ENCODE results near the gene CX3CL1.
"Not testable (repeated sequence)": the region's sequence is repeated elsewhere in the genome, so short reads cannot be mapped to it uniquely, and the experiment has no call there.

The CX3CL1 gene

DNA sequence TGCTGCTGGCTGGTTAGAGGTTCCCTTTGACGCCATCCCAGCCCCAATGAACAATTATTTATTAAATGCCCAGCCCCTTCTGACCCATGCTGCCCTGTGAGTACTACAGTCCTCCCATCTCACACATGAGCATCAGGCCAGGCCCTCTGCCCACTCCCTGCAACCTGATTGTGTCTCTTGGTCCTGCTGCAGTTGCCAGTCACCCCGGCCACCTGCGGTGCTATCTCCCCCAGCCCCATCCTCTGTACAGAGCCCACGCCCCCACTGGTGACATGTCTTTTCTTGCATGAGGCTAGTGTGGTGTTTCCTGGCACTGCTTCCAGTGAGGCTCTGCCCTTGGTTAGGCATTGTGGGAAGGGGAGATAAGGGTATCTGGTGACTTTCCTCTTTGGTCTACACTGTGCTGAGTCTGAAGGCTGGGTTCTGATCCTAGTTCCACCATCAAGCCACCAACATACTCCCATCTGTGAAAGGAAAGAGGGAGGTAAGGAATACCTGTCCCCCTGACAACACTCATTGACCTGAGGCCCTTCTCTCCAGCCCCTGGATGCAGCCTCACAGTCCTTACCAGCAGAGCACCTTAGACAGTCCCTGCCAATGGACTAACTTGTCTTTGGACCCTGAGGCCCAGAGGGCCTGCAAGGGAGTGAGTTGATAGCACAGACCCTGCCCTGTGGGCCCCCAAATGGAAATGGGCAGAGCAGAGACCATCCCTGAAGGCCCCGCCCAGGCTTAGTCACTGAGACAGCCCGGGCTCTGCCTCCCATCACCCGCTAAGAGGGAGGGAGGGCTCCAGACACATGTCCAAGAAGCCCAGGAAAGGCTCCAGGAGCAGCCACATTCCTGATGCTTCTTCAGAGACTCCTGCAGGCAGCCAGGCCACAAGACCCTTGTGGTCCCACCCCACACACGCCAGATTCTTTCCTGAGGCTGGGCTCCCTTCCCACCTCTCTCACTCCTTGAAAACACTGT is 11.3 kb downstream of the CX3CL1 start:
- no peak for DNase-seq

DNA sequence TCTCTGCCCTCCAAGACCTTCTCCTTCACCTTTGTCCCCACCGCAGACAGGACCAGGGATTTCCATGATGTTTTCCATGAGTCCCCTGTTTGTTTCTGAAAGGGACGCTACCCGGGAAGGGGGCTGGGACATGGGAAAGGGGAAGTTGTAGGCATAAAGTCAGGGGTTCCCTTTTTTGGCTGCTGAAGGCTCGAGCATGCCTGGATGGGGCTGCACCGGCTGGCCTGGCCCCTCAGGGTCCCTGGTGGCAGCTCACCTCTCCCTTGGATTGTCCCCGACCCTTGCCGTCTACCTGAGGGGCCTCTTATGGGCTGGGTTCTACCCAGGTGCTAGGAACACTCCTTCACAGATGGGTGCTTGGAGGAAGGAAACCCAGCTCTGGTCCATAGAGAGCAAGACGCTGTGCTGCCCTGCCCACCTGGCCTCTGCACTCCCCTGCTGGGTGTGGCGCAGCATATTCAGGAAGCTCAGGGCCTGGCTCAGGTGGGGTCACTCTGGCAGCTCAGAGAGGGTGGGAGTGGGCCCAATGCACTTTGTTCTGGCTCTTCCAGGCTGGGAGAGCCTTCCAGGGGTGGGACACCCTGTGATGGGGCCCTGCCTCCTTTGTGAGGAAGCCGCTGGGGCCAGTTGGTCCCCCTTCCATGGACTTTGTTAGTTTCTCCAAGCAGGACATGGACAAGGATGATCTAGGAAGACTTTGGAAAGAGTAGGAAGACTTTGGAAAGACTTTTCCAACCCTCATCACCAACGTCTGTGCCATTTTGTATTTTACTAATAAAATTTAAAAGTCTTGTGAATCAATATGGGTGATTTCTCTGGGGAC is 12.2 kb downstream of the CX3CL1 start:
- DNase-seq: no peak

DNA sequence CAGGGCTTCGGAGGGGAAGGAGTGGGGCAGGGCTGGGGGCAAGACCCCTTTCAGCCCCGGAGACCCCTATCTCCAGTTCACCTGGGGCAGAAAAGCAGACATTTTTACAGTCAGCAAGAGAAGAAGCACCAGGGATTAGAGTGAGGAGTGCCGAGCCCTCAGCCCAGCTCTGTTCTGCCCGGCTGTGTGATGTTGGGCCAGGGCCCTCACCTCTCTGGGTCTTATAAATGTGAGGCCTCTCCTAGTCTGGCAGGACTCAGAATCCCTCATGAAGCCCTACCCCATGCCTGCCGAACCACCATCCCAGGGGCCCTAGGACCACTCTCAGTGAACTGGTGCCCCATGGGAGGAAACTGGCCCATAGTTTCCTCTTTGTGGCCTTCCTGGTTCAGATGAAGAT is 12.8 kb downstream of the CX3CL1 start:
- no peak for DNase-seq

DNA sequence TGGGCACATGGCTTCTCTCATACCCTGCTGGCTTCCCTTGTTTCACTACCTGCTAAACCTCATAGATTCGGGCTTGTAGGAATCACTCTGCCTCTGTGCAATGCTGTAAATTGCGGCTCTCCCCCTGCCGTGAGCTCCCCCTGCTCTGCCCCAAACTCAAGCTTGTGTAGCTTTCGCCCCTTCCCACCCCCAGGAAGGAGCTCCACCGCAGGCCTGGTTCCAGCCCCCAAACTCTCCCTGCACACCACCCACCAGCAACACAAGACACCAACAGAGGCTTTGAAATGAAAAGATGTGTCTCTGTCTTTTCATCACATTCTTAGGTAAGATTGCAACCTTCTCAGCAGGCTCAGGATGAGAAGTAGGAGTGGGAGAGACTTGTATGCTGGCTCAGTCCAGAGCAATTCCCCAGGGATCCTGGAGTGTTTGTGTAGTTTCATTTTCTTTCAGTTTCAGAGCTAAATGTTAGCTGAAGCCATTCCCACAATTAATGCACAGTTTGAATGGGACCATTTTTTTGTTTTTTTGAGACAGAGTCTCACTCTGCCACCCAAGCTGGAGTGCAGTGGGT is 14.2 kb downstream of the CX3CL1 start:
- no peak for DNase-seq

DNA sequence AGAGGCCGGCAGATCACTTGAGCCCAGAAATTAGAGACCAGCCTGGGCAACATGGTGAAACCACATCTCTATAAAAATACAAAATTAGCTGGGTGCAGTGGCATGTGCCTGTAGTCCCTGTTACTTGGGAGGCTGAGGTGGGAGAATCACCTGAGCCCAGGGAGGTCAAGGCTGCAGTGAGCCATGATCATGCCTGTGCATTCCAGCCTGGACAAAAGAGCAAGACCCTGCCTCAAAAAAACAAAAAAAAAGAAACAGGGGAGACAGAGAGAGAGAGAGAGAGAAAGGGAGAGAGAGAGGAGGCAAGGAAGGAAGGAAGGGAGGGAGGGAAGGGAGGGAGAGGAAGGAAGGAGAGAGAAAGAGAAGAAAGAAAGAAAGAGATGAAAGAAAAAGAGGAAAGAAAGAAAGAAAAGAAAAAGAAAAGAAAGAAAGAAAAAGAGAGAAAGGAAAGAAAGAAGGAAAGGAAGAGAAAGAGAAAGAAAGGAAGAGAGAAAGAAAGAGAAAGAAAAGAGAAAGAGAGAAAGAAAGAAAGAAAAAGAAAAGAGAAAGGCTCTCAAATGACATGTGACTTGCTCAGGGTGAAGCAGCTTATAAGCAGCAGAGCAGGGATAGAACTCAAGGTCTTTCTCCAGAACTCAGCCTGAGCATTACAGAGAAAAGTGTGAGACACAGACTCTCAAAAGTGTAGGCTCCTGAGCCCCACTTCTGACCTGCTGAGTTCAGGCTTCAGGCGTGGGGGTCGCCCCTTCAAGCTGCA is 15.5 kb downstream of the CX3CL1 start:
- DNase-seq: no peak

DNA sequence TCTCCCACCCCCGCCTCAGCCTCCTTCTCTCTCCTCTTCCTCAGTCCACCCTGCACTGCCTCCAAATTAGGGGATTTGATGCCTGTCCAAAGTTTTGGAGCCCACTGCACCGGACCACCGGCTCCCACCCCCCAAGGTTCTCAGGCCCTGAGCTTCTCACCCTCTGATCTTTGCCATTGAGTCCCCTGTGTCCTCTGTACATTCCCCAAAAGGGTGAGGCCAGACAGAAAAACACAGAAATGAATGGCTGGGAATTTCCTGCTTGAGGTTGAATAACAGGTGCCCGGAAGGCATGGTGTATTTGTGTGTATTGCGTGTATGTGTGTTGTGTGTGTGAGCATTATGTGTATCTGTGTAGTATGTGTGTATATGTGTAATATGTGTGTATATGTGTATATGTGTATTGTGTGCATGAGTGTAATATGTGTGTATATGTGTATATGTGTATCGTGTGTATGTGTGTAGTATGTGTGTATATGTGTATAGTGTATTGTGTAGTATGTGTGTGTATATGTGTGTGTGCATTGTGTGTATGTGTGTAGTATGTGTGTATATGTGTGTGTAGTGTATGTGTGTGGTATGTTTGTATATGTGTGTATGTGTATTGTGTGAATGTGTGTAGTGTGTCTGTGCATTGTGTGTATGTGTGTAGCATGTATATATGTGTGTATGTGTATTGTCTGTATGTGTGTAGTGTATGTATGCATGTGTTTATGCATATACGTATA is 16.2 kb downstream of the CX3CL1 start:
- no peak for DNase-seq

DNA sequence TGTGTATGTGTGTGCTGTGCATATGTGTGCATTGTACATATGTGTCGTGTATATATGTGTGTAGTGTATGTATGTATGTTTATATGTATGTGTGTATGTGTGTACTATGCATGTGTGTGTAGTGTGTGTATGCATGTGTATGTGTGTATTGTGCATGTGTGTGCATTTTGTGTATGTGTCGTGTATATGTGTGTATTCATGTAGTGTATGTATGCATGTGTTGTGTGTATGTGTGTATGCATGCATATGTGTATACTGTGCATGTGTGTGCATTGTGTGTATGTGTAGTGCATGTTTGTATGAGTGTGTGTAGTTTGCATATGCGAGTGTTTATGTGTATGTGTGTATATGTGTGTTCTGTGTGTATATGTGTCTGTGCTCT is 16.8 kb downstream of the CX3CL1 start:
- DNase-seq: no peak

DNA sequence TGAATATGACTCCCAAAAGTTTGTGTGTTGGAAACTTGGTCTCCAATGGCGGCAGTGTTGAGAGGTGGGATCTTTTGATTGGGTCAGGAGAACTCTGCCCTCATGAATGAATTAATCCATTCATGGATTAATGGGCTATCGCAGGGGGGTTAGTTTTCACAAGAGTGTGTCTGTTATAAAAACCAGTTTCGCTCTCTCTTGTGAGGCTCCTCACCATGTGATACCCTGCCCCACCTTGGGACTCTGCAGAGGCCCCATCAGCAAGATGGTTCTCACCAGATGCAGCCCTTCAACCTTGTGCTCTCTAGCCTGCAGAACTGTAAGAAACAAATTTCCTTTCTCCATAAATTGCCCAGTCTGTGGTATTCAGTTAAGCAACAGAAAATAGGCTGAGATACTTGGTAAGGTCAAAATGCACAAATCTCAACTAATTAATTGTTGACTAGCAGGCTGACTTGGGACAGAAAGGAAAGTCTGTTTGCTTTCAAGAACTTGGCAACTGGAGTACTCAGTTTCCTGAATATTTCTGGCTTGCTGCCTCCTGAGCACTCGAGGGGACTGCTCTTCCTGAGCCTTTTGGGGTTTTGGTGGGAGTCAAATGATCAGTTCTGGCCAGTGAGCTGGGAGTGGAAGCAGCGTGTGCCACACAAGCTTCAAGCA is 18.5 kb downstream of the CX3CL1 start:
- DNase-seq: no peak

DNA sequence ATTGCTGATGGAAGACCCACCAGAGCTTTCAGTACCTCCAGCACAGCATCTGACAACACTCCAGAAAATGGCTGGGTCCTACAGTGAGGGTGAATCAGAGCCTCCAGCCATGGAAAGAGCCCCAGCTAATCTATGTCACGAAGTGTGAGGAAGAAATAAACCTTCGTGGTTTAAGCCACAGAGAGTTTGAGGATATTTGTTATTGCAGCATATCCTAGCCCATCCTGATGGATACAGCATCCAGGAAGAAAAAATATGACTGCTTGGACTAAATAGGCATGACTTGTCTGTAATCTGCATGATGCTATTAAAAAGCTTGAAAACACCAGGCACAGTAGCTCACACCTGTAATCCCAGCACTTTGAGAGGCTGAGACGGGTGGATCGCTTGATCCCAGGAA is 19.0 kb downstream of the CX3CL1 start:
- DNase-seq: no peak

DNA sequence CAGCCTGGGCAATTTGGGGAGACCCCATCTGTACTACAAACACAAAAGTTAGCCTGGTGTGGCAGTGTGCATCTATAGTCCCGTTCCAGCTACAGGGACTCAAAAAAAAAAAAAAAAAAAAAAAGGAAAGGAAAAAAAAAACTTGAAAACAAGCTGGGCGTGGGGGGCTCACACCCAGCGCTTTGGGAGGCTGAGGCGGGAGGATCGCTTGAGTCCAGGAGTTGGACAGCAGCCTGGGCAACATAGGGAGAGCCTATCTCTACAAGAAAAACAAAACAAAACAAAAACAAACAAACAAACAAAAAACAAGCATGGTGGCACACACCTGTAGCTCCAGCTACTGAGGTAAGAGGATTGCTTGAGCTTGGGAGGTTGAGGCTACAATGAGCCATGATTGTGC is 19.4 kb downstream of the CX3CL1 start:
- no peak for DNase-seq

DNA sequence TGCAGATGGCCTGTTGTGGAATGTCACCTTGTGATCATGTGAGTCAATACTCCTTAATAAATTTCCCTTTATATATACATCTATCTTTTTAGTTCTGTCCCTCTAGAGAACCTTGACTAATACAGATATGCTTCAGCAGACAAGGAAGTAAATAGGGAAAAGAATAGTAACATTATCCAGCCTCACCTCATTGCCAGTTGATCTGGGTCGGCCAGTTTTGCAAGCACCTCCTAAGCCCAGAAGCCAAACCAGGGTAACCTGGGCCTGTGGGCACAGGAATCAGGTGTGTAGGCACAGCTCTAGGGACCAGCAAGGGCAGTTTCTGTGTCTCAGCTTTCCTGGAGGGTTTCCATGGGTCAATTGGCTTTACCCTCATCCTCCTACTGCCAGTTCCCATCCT is 20.4 kb downstream of the CX3CL1 start:
- no peak for DNase-seq

DNA sequence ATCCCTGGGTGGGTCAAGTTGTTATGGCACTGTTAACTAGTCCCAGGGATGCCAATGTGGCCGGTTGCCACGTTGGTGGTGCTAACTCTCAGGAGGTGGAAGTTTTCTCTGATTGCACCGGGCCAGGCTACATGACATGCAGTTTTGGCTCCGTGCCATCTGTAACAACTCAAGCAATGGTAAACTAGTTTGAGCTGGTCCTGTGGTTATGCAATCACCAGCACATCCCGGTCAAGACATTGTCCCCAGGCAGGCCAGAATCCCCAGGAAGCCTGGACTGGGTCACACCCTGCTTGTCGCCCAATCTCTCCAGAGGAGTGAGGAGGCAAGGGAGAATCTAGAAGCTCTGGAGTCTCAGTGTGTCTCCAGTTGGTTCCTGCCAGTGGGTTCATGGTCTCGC is 22.2 kb downstream of the CX3CL1 start:
- DNase-seq: no peak

DNA sequence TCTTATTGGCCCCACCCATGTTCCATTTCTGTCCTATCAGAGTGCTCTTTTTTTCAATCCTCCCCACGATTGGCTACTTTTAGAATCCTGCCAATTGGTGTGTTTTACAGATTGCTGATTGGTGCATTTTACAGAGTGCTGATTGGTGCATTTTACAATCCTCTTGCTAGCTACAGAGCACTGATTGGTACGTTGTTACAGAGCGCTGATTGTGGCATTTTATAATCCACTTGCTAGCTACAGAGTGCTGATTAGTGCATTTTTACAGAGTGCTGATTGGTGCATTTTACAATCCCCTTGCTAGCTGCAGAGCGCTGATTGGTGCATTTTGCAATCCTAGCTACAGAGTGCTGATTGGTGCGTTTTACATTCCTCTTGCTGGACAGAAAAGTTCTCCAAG is 22.7 kb downstream of the CX3CL1 start:
- DNase-seq: no peak

DNA sequence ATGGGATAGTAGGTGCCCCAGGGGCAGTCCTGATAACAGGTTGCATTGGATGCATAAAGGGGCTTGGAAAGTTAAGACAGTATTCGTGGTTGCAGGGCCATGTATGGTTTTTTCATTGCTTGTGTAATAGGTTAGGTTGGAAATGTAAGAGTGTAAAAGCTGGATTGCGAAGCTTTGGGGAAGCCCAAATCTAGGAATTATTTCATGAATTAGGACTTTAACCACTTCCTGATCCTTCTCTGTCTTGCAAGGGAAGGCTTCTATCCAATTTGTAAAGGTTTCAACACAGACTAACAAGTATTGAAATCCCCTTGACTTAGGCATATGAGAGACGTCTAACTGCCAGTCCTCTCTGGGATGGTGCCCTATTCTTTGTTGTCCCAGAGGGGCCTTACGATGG is 24.5 kb downstream of the CX3CL1 start:
- no peak for DNase-seq

DNA sequence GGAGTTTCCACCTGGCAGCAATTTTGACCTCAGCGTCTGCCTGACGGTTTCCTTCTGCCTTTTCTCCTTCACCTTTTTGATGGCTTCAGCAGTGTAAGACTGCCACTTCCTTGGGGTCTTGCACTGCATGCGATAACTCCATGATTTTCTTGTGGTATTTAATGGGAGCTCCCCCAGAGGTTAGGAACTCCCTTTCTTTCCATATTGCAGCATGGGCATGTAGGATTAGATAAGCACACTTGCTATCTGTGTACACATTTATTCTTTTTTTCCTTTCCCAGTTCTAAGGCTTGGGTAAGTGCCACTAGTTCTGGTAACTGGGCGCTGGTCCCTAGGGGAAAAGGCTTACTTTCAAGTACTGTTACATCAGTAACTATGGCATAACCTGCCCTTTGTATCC is 25.2 kb downstream of the CX3CL1 start:
- not testable (repeated sequence) for DNase-seq

DNA sequence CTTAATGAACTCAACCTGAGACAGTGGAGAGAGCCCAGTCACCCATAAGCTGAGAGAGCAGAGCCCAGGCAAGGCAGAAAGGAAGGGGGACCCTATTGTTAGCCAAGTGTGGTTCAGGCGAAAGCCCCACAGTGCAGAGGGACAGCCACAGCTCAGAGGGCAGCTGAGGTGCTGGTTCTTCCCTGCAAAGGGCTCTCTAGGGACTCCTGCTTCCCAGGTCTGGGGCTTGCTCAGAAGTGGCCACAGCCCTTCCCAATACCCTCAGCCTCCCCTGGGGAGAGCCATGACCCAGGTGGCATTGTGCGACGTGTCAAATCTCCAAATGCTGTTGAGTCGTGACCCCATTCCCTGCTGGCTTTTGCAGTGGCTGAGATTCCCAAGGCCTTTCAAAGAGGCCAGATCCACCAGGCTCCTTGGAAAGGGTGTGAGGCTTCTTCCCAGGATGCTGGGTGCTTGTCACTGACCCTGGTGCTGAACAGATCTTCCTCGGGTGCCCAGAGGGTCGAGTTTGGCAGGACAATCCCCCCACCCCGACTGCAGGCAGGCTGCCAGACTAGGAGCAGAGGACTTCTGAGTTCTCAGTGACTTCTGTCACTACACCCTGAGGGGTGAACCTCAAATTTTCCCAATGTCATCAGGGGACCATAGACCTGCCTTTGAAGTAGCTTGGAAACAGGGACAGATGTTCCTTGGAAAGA is 29.8 kb downstream of the CX3CL1 start:
- DNase-seq: no peak

DNA sequence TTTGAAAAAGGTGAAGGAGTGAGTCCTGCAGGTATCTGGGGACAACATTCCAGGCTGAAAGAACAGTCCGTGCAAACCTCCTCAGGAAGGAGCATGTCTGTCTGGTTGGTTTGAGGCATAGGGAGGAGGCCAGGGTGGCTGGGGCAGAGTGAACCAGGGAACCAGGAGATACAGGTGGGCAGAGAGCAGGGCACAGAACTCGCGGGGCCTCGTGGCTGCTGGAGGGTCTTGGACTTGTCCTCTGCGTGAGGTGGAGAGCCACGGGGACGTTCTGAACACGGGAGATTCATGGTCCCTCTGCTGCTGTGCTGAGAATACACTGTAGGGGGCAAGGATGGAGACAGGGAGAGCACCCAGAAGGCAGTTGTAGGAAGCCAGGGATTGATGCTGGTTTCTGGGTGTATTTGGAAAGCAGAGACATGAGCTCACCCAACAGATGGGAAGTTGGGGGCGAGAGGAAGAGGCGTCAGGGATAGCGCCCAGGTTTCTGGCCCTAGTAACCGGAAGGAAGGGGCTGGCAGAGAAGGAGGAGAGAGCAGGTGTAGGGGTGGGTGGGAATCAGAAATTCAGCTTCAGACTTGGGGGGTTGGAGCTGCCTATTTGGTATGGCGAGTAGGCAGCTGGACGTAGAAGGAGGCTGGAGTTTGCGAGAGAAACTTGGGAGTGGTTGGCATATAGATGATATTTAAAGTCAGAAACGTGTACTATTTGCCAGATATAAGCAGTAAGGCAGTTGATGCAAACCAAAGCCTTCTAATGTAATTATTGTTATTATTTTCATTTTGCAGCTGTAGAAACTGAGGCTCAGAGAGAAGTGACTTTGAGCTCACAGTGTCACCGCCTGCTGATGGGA is 31.9 kb downstream of the CX3CL1 start, which contains the start of gene CCL17:
Gene CCL17 (plus strand): TSS at position 803 of the 853 bp plus-strand sequence. CDS start 9,166 bp downstream, outside the sequence.
- no peak for DNase-seq

DNA sequence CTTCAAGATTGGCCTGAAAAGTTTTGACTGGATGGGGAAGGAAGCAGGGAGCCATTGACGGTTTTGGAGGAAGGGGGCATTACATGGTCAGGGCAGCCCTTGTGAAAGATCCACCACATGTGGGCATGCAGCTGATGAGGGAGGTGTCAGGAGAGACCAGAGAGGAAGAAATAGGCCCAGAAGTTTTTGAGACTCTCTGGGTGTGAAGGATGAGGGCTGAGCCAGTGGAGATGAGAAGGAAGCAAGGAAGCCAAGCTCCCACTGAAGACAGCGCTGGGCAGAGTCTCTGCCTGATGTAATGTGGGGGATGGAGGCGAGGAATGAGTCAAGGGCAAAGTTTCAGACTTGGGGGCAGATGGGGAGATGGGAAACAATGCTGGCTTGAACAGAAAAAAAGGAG is 32.8 kb downstream of the CX3CL1 start:
- no peak for DNase-seq

DNA sequence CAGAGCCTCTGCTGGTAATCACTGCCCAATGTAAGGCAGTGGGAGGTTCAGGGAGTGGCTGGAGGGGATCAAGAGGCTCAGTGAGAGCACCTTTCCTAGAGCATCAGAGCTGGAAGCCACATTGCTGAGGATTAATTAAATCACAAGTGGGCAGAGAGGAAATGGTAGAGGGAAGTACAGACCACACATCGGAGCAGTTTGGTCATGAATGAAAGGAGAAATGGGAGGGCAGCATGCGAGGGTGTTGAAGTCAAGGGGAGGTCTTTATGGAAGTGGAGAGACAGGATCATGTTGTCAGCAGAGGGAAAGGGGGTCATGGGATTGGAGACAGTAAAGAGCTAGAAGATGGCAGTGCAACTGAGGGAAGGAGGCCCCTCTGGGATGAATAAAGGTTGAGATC is 34.6 kb downstream of the CX3CL1 start:
- no peak for DNase-seq
